HG03196 (cell line): ENCODE measurements around the gene MRGPRX1.
"Not testable (repeated sequence)": the region's sequence is repeated elsewhere in the genome, so short reads cannot be mapped to it uniquely, and the experiment has no call there.

Experiments used
- ATAC-seq: cut with Tn5 transposase; IDR thresholded peaks from one replicate; pipeline ENCODE4 v1.9.1; 2021; ENCODE audit not compliant: unreplicated experiment

Gene MRGPRX1

DNA sequence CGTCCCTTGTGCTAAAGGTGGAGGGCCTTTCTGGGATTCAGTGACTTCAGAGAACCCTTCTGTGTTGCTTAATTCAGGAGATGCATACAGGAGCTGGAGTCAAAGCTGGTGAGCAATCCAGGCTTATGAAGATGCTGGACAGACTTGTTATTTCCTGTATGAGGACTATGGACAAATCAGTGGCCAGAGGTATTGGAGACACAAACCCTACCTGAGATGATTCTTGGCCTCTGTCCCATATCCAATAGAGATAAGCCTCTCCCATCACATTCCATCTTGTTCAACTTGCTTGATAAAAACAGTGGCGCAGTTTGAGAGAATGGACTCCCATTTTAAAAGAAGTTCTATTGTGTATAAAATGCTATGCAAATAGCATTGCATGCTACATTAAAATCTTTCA is at the start of gene MRGPRX1:
Gene MRGPRX1 (minus strand): TSS at position 101 of the 400 bp plus-strand sequence. CDS start 4,630 bp downstream, outside the sequence.
- ATAC-seq = no peak

DNA sequence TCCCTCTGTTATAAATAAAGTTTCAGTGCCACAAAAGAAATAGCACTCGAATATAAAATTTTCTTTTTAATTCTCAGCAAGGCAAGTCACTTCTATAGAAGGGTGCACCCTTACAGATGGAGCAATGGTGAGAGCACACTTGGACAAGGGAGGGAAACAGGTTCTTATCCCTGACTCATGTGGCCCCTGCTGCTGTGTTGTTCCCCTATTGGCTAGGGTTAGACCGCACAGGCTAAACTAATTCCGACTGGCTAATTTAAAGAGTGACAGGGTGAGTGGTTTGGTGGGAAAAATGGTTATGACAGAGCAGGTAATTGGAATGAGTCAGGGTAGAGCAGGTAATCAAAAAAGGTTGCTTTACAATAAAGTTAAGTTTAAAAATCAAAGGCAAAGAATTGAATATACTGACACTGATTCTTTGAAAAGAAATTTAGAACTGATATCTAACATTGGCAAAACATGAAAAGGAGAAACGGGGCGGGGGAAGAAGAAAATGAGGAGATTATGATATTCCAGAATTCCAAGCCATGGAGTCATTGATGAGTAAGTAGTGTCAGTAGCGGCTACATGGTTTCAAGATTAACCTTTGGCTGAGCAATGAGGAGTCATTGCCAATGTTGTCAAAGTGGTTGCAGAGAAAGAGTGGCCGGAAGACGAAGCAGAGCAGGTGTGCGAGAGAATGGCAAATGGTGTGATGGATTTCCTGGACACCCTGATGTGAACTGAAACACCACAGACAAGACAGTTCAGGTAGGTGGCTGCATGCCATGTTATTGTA is 48.4 kb upstream of the MRGPRX1 start:
- ATAC-seq = no peak

DNA sequence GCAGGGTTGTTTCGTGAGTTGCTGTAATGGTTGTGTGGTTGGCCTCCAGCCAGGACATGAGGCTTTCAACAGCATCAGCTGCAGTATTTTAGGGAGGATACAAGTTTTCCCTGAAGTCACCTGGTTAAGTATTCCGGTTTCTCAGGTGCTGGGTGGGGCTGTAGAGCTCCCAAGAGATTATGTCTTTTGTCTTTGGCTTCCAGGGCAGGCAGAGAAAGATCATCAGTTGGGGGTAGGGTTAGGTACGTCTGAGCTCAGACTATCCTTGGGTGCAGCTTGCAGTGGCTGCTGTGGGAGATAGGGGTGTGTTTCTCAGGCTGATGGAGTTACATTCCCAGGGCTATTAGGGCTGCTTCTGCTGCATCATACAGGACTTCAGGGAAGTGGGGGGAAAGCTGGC is 47.5 kb upstream of the MRGPRX1 start:
- no peak for ATAC-seq

DNA sequence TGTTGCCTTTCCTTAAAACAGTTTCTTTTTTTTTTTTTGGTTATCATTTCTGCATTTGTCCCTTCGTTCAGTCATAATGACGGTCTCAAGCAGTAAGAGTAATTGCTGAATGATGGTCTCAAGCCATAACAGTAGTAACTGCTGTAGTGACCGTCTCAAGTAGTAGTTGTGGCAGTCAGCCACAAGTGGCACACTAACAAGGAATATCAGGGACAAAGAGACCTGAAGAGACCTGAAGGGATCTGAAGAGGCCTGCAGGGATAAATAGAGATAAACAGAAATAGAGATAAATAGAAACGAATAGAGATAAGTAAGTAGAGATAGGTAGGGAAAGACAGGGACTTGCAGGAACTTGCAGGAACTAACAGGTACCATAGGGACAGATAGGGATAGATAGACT is 42.7 kb upstream of the MRGPRX1 start:
- no peak for ATAC-seq

DNA sequence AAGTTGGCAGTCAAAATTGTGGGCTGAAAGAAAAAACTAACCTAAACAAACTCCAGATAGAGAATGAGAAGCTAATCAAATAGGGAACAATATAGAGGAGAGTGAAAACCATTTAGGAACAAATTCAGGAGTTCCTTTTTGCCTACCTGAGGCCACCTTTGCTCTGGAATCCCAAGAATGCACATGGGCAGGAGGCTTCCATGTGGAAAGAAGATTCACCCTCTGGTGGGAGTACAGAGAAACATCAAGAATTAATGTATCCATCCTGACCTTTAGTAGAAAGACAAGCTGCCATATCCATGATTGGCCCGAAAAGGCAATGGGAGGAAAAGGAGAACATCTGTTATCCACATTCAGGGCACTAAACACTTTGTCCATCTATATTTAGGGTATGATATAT is 35.0 kb upstream of the MRGPRX1 start:
- ATAC-seq = no peak

DNA sequence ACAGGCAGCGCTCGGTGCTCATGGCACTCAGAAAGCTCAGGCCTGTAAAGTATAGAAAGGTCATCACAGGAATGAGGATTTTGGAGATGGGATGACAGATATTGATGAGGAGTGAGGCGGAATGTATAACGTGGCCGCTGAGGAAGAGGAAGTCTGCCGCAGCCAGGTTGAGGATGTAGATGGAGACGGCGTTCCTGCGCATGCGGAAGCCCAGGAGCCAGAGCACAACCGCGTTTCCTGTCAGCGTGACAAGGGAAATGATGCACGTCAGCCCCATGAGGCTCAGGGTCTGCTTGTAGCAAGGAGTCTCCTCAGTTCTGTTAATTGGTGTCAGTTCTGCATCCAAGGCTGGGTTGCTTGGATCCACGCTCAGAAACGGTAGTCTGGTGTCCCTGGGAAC is 33.1 kb upstream of the MRGPRX1 start:
- ATAC-seq = no peak

DNA sequence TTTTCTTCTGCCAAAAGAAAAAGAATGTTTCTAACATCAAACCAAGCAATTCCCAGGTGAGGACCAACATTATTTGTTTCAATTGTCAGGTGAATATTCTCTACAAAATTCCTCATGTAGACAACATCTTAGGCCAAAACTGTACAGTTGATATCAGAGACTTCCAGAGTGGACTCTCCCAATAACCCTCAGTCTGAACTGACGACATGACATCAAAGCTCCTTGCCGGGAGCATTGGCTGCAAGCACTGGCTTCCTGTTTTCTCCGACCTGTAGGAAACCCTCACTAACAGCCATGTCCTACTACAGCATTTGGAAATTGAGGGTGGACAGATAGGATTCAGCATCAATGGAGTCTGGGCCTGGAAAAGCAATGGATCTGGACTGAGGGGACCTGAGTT is 30.5 kb upstream of the MRGPRX1 start:
- ATAC-seq = no peak

DNA sequence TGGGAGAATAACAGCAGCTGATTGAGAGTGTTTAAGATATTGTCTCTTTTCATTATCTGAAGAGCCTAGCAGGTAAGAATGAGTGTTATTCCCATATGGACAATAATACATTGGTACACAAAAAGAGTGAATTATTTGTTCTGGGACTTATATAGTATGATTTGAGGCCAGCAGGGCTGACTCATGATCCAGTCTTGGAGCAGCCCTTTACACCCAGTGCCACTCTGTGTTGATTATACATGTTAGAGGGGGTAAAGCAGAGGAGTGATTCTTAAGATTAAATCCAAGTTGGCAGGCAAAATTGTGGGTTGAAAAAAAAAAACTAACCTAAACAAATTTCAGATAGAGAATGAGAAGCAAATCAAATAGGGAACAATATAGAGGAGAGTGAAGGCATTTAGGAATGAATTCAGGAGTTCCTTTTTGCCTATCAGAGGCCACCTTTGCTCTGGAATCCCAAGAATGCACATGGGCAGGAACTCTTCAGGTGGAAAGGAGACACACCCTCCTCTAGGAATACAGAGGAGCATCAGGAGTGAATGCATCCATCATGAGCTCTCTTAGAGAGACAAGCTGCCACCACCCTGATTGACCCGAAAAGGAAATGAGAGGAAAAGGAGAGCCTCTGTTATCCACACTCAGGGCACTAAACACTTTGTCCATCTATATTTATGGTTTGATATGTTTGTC is 19.2 kb upstream of the MRGPRX1 start:
- ATAC-seq = no peak

DNA sequence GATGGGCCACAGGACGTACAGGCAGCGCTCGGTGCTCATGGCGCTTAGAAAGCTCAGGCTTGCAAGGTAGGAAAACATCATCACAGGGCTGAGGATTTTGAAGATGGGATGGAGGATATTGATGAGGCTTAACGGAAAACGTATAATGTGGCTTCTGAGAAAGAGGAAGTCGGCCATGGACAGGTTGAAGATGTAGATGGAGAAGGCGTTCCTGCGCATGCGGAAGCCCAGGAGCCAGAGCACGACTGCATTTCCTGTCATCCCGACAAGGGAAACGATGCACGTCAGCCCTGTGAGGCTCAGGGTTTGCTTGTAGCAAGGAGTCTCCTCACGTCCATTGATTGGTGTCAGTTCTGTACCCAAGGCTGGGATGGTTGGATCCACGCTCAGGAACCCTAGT is 17.4 kb upstream of the MRGPRX1 start:
- no peak for ATAC-seq

DNA sequence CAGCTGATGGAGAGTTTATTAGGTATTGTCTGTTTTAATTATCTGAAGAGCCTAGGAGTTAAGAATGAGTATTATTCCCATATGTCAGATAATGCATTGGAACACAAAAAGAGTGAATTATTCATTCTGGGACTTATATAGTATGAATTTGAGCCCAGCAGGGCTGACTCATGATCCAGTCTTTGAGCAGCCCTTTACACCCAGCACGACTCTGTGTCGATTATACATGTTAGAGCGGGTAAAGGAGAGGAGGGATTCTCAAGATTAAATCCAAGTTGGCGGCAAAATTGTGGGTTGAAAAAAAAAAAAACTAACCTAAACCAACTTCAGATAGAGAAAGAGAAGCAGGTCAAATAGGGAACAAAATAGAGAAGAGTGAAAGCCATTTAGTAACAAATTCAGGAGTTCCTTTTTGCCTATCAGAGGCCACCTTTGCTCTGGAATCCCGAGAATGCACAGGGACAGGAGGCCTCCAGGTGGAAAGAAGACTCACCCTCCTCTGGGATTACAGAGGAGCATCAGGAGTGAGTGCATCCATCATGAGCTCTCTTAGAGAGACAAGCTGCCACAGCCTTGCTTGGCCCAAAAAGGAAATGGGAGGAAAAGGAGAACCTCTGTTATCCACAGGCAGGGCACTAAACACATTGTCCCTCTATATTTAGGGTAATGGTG is 3.1 kb downstream of the MRGPRX1 start:
- ATAC-seq = no peak

DNA sequence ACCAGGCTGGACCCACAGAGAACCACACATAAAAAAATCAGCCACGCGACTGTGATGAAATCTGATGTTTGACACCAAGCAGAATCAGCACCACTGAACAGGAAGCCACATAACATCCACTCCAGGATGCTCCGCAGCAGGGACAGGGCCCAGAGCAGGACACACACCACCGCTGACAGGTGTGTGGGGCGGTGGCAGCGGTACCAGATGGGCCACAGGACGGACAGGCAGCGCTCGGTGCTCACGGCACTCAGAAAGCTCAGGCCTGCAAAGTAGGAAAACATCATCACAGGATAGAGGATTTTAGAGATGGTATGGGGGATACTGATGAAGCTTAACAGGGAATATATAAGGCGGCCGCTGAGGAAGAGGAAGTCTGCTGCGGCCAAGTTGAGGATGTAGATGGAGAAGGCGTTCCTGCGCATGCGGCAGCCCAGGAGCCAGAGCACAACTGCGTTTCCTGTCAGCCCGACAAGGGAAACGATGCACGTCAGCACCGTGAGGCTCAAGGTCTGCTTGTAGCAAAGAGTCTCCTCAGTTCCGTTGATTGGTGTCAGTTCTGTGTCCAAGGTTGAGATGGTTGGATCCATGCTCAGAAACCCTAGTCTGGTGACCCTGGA is 4.9 kb downstream of the MRGPRX1 start:
- ATAC-seq = no peak

DNA sequence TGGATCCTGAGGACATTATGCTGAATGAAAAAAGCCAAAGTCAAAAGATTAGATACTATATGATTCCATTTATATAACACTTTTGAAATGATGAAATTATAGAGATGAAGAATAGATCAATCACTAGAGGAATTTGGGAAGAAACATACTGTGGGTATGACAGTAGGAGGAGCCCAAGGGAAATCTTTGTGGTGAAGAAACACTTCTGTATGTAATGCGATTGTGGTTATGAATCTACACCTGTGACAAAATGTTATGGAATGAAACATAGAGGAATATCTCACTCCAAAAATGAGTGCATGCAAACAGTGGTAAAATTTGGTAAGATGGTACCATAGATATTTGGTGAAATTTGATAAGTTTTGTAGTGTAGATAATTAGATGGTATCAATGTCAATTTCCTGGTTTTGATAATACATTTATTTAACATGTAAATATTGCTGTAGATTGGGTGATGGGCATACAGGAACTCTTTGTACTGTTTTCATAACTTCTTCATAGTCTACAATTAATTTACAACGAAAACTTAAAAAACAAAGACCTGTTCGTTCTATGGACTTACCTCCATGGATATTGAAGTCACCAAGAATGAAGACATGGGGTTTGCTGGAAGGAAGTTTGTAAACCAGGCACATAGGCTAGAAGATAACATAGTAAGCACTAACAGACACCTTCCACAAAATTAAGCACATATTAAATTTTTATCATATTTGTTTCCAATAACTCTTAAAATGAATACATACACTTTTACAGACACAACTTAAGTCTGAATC is 11.5 kb downstream of the MRGPRX1 start:
- ATAC-seq = no peak

DNA sequence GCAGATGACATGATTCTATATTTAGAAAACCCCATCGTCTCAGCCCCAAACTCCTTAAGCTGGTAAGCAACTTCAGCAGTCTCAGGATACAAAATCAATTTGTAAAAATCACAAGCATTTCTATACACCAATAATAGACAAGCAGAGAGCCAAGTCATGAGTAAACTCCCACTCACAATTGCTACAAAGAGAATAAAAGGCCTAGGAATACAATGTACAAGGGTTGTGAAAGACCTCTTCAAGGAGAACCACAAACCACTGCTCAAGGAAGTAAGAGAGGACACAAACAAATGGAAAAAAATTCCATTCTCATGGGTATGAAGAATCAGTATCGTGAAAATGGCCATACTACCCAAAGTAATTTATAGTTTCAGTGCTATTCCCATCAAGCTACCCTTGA is 13.8 kb downstream of the MRGPRX1 start:
- ATAC-seq = not testable (repeated sequence)

DNA sequence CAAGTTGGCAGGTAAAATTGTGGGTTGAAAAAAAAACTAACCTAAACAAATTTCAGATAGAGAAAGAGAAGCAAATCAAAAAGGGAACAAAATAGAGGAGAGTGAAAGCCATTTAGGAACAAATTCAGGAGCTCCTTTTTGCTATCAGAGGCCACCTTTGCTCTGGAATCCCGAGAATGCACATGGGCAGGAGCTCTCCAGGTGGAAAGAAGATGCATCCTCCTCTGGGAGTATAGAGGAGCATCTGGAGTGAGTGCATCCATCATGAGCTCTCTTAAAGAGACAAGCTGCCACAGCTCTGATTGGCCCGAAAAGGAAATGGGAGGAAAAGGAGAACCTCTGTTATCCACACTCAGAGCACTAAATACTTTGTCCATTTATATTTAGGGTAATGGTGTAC is 26.3 kb downstream of the MRGPRX1 start:
- no peak for ATAC-seq

DNA sequence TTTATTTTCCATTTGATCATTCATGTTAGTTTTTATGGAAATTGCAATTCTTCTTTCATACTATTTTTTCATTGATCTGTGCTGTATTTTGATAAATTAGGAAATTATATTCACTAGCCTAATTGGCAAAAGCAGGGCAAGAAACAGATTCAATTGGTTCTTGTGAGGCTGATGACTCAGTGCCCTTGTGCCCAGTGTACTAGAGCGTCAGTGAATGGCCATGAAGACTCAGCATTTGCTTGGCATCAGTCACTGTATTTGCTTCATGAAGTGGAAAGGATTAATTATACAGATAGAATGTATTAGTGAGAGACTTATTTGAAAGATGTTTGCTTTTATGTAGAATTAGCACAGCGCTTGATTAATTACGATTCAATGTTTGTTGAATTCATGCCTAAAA is 31.8 kb downstream of the MRGPRX1 start:
- no peak for ATAC-seq

DNA sequence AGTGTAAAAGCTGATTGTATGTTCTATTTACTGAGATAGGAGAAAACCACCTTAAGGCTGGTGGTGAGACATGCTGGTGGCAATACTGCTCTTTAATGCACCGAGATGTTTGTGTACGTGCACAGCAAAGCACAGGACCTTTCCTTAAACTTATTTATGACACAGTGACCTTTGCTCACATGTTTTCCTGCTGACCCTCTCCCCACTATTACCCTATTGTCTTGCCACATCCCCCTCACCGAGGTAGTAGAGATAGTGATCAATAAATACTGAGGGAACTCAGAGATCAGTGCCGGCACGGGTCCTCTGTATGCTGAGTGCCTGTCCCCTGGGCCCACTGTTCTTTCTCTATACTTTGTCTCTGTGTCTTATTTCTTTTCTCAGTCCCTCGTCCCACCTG is 38.6 kb downstream of the MRGPRX1 start:
- ATAC-seq = not testable (repeated sequence)

DNA sequence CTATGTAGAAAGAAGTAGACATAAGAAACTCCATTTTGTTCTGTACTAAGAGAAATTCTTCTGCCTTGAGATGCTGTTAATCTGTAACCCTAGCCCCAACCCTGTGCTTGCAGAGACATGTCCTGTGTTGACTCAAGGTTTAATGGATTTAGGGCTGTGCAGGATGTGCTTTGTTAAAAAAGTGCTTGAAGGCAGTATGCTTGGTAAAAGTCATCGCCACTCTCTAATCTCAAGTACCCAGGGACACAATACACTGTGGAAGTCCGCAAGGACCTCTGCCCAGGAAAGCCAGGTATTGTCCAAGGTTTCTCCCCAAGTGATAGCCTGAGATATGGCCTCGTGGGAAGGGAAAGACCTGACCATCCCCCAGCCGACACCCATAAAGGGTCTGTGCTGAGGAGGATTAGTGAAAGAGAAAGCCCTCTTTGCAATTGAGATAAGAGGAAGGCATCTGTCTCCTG is 39.0 kb downstream of the MRGPRX1 start:
- ATAC-seq = not testable (repeated sequence)

DNA sequence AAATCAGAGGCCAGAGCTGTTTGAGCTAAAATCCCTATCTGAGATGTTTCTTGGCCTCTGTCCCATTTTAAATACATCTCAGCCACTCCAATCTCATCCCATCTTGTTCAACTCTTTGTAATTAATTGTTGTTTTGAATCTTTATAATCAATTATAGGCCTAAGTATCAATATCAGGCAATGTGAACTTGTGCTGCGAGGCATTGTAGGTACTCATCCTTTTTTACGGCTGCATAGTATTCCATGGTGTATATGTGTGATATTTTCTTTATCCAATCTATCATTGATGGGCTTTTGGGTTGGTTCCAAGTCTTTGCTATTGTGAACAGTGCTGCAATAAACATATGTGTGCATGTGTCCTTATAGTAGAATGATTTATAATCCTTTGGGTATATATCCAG is 47.5 kb downstream of the MRGPRX1 start:
- not testable (repeated sequence) for ATAC-seq

DNA sequence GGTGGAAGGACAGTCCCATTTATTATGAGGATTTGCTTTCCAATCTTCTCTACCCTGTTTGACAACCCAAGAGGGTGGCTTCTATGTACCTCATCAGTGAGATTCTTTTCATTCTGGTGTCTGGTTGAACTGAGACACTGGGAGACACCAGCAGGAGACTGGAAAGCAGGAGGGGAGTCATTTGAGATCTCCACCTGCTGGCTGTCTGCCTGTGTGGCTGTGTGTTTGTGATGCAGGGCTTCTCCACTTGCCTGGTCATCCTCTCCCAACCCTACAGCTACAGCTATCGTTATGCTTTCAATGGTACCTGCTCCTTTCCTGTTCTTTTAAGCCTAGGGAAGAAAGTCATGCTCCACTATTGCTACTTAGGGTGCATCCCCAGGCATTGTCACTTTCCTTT is 48.6 kb downstream of the MRGPRX1 start:
- no peak for ATAC-seq
